ENCODE measurements around the gene CALY.

Gene CALY

DNA sequence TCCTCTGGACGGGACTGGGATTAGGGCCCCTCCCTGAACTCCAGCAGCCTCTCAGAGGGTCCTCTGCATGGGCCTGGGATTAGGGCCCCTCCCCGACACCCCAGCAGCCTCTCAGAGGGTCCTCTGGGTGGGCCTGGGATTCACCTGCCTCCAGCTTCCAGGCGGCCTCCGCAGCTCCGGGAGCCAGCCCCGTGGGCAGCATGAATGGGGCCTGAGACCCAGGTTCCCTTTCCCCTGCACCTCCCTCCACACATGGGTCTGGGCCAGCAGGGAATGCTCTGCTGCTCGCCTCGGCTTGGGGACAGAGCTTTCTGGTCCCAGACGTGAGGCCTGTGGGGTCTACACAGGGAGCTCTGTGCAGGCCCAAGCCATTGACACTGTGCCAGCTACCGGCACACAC is 33.5 kb downstream of the CALY start:
- H3K4me3 ChIP-seq (ENCODE audit: low read depth in 1 of 2, low read length in 1 of 2), result no peak overlapping the region
- no peaks in the 10 kb centered on the region for H3K9me3 ChIP-seq
- peaks cover 44% of the 10 kb centered on the region for H3K36me3 ChIP-seq
- peaks cover 12 to 20% of the 10 kb centered on the region in 2 experiments for H3K4me1 ChIP-seq (ENCODE audit: control insufficient read depth in 1 of 2, insufficient read depth in 1 of 2, low read depth in 1 of 2, low read length in 1 of 2)
- no peaks in the 10 kb centered on the region for H3K27me3 ChIP-seq
- H3K27ac ChIP-seq, result no peak overlapping the region
- no peak for TF ChIP-seq CTCF (IDR thresholded peaks at IDR 0.05)

DNA sequence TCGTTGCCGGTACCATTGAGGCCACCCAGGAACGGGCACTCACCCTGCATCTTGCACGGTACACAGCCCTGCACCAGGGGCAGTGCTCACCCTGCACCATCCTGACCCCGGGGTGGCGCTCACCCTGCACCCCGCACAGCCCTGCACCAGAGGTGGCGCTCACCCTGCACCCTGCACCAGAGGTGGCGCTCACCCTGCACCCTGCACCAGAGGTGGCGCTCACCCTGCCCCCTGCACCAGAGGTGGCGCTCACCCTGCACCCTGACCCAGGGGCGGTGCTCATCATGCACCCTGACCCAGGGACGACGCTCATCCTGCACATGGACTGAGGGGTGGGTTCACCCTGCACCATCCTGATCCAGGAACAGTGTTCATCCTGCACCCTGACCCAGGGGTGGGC is 34.5 kb downstream of the CALY start:
- no peaks in the 10 kb centered on the region for H3K27me3 ChIP-seq
- peaks cover 54% of the 10 kb centered on the region for H3K36me3 ChIP-seq

GRCh38 chr10:133299738-133300137 is 37.0 kb downstream of the CALY start:
- Histone ChIP-seq H3K27me3 (no peaks in the 10 kb centered on the region), H3K9me3 (no peaks in the 10 kb centered on the region), H3K27ac (no peak overlapping the region), H3K36me3 (peaks cover 79% of the 10 kb centered on the region), H3K4me3 (ENCODE audit: low read depth in 1 of 2, low read length in 1 of 2) (no peak overlapping the region), H3K4me1 (ENCODE audit: control insufficient read depth in 1 of 2, insufficient read depth in 1 of 2, low read depth in 1 of 2, low read length in 1 of 2) (no peaks in the 10 kb centered on the region)
- TF ChIP-seq CTCF (IDR thresholded peaks at IDR 0.05), result no peak

More for the DNA sequence above, 34.5 kb downstream of the CALY start:
- no peak overlapping the region for H3K4me3 ChIP-seq (ENCODE audit: low read depth in 1 of 2, low read length in 1 of 2)
- H3K27ac ChIP-seq, result no peak overlapping the region
- peaks cover 3 to 11% of the 10 kb centered on the region in 2 experiments for H3K4me1 ChIP-seq (ENCODE audit: control insufficient read depth in 1 of 2, insufficient read depth in 1 of 2, low read depth in 1 of 2, low read length in 1 of 2)
- no peaks in the 10 kb centered on the region for H3K9me3 ChIP-seq
- TF ChIP-seq CTCF (IDR thresholded peaks at IDR 0.05), result no peak

- H3K27me3 ChIP-seq, result no peaks in the 10 kb centered on the region
- no peak overlapping the region for H3K27ac ChIP-seq
- TF ChIP-seq CTCF (IDR thresholded peaks at IDR 0.05), result no peak
- H3K4me1 ChIP-seq (ENCODE audit: control insufficient read depth in 1 of 2, insufficient read depth in 1 of 2, low read depth in 1 of 2, low read length in 1 of 2), result no peaks in the 10 kb centered on the region
- H3K9me3 ChIP-seq, result no peaks in the 10 kb centered on the region
- H3K4me3 ChIP-seq (ENCODE audit: low read depth in 1 of 2, low read length in 1 of 2), result no peak overlapping the region
- H3K36me3 ChIP-seq, result peaks cover 84% of the 10 kb centered on the region
These were observed 37.5 kb downstream of the CALY start for GRCh38 chr10:133299224-133299623.

GRCh38 chr10:133298466-133298865 is 38.2 kb downstream of the CALY start:
- no peak for TF ChIP-seq CTCF (IDR thresholded peaks at IDR 0.05)
- H3K4me3 ChIP-seq (ENCODE audit: low read depth in 1 of 2, low read length in 1 of 2), result no peak overlapping the region
- no peaks in the 10 kb centered on the region for H3K9me3 ChIP-seq
- no peaks in the 10 kb centered on the region for H3K4me1 ChIP-seq (ENCODE audit: control insufficient read depth in 1 of 2, insufficient read depth in 1 of 2, low read depth in 1 of 2, low read length in 1 of 2)
- H3K36me3 ChIP-seq, result peaks cover 91% of the 10 kb centered on the region
- H3K27ac ChIP-seq, result no peak overlapping the region
- no peaks in the 10 kb centered on the region for H3K27me3 ChIP-seq

DNA sequence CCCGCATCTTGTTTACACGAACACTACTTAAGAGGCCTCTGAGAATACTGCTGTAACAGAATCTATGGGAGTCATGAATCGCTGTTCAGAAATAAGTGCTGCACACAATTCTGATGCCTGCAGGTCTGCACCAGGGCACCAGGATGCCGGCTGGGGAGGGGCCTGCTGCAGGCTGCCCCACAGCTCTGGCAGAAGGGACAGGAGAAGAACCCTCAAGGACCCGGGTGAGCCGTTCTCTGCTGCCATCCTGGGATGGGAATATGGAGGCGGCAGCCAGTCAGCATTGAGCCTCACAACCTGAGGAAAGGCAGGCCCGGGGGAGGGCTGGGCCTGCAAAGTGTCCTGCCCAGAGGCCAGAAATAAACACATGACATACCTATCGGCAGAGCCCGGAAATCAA is 39.2 kb downstream of the CALY start:
- Histone ChIP-seq H3K27ac (no peak overlapping the region), H3K36me3 (peaks cover 98% of the 10 kb centered on the region), H3K27me3 (no peaks in the 10 kb centered on the region), H3K9me3 (no peaks in the 10 kb centered on the region), H3K4me1 (ENCODE audit: control insufficient read depth in 1 of 2, insufficient read depth in 1 of 2, low read depth in 1 of 2, low read length in 1 of 2) (no peaks in the 10 kb centered on the region), H3K4me3 (ENCODE audit: low read depth in 1 of 2, low read length in 1 of 2) (no peak overlapping the region)
- TF ChIP-seq CTCF (IDR thresholded peaks at IDR 0.05), result no peak
